ENCODE measurements around the gene OR9Q2.

OR9Q2 gene

GRCh38 chr11:58188770-58189169 is at the start of gene OR9Q2:
TSS of gene OR9Q2 (plus strand) at chr11:58189070. CDS start at chr11:58190491, 1,421 bp downstream.
- Mint-ChIP-seq H3K27me3 (peaks cover 3% of the 10 kb centered on the region), H3K4me3 (no peak within 1 kb of the TSS), H3K36me3 (no peaks in the 10 kb centered on the region), H3K9me3 (peaks cover 2% of the 10 kb centered on the region), H3K27ac (no peak within 1 kb of the TSS), H3K4me1 (no peaks in the 10 kb centered on the region)
- no peak for ATAC-seq (ENCODE audit: low read depth)
- no peak for DNase-seq (ENCODE audit: low spot score in 2 of 2)

- H3K36me3 Mint-ChIP-seq = no peaks in the 10 kb centered on the region
Observed at GRCh38 chr11:58142761-58143160, 46.1 kb upstream of the OR9Q2 start.

GRCh38 chr11:58152781-58153180 is 36.1 kb upstream of the OR9Q2 start:
- ATAC-seq (ENCODE audit: low read depth) (no peak), DNase-seq (ENCODE audit: low spot score in 2 of 2) (no peak)
- H3K36me3 Mint-ChIP-seq = no peaks in the 10 kb centered on the region
- H3K9me3 Mint-ChIP-seq = peaks cover 2% of the 10 kb centered on the region
- H3K4me3 Mint-ChIP-seq = no peak overlapping the region
- H3K27ac Mint-ChIP-seq = no peak overlapping the region
- peaks cover 9% of the 10 kb centered on the region for H3K27me3 Mint-ChIP-seq
- H3K4me1 Mint-ChIP-seq = no peaks in the 10 kb centered on the region

More at GRCh38 chr11:58142761-58143160, 46.1 kb upstream of the OR9Q2 start:
- H3K27me3 Mint-ChIP-seq = peaks cover 6% of the 10 kb centered on the region
- H3K4me3 Mint-ChIP-seq = no peak overlapping the region
- H3K9me3 Mint-ChIP-seq = no peaks in the 10 kb centered on the region
- ATAC-seq (ENCODE audit: low read depth) (no peak), DNase-seq (ENCODE audit: low spot score in 2 of 2) (no peak)
- no peak overlapping the region for H3K27ac Mint-ChIP-seq
- H3K4me1 Mint-ChIP-seq = no peaks in the 10 kb centered on the region

GRCh38 chr11:58164389-58164788 is 24.5 kb upstream of the OR9Q2 start:
- no peak overlapping the region for H3K4me3 Mint-ChIP-seq
- peaks cover 3% of the 10 kb centered on the region for H3K9me3 Mint-ChIP-seq
- H3K27ac Mint-ChIP-seq = no peak overlapping the region
- H3K4me1 Mint-ChIP-seq = no peaks in the 10 kb centered on the region
- no peaks in the 10 kb centered on the region for H3K36me3 Mint-ChIP-seq
- DNase-seq (ENCODE audit: low spot score in 2 of 2) (no peak), ATAC-seq (ENCODE audit: low read depth) (no peak)
- peaks cover 4% of the 10 kb centered on the region for H3K27me3 Mint-ChIP-seq

GRCh38 chr11:58164990-58165389 is 23.9 kb upstream of the OR9Q2 start:
- no peak for ATAC-seq (ENCODE audit: low read depth)
- peaks cover 4% of the 10 kb centered on the region for H3K27me3 Mint-ChIP-seq
- H3K4me3 Mint-ChIP-seq = no peak overlapping the region
- no peaks in the 10 kb centered on the region for H3K36me3 Mint-ChIP-seq
- H3K9me3 Mint-ChIP-seq = peaks cover 2% of the 10 kb centered on the region
- no peaks in the 10 kb centered on the region for H3K4me1 Mint-ChIP-seq
- no peak overlapping the region for H3K27ac Mint-ChIP-seq
- no peak for DNase-seq (ENCODE audit: low spot score in 2 of 2)

- Mint-ChIP-seq H3K4me1 (no peaks in the 10 kb centered on the region), H3K27me3 (peaks cover 2% of the 10 kb centered on the region), H3K9me3 (no peaks in the 10 kb centered on the region), H3K27ac (no peak overlapping the region), H3K4me3 (no peak overlapping the region), H3K36me3 (no peaks in the 10 kb centered on the region)
- DNase-seq (ENCODE audit: low spot score in 2 of 2) (no peak), ATAC-seq (ENCODE audit: low read depth) (no peak)
Observed at GRCh38 chr11:58165504-58166106, 23.3 kb upstream of the OR9Q2 start.

- H3K4me3 Mint-ChIP-seq = no peak overlapping the region
- peaks cover 17% of the 10 kb centered on the region for H3K27me3 Mint-ChIP-seq
- no peak overlapping the region for H3K27ac Mint-ChIP-seq
- no peaks in the 10 kb centered on the region for H3K9me3 Mint-ChIP-seq
- no peak for ATAC-seq (ENCODE audit: low read depth)
- no peak for DNase-seq (ENCODE audit: low spot score in 2 of 2)
- H3K4me1 Mint-ChIP-seq = no peaks in the 10 kb centered on the region
- H3K36me3 Mint-ChIP-seq = no peaks in the 10 kb centered on the region
Observed at GRCh38 chr11:58177409-58178054, 11.3 kb upstream of the OR9Q2 start.

- Mint-ChIP-seq H3K9me3 (no peaks in the 10 kb centered on the region), H3K36me3 (no peaks in the 10 kb centered on the region), H3K27me3 (peaks cover 17% of the 10 kb centered on the region), H3K4me3 (no peak overlapping the region), H3K4me1 (no peaks in the 10 kb centered on the region), H3K27ac (no peak overlapping the region)
- ATAC-seq (ENCODE audit: low read depth) = no peak
- DNase-seq (ENCODE audit: low spot score in 2 of 2) = no peak
Observed at GRCh38 chr11:58178444-58178843, 10.4 kb upstream of the OR9Q2 start.

GRCh38 chr11:58179648-58180047 is 9.2 kb upstream of the OR9Q2 start:
- no peak for ATAC-seq (ENCODE audit: low read depth)
- Mint-ChIP-seq H3K4me3 (no peak overlapping the region), H3K36me3 (no peaks in the 10 kb centered on the region), H3K4me1 (no peaks in the 10 kb centered on the region), H3K9me3 (no peaks in the 10 kb centered on the region), H3K27me3 (peaks cover 18% of the 10 kb centered on the region), H3K27ac (no peak overlapping the region)
- no peak for DNase-seq (ENCODE audit: low spot score in 2 of 2)

- Mint-ChIP-seq H3K27ac (no peak overlapping the region), H3K27me3 (peaks cover 3% of the 10 kb centered on the region), H3K4me1 (no peaks in the 10 kb centered on the region), H3K4me3 (no peak overlapping the region), H3K36me3 (no peaks in the 10 kb centered on the region), H3K9me3 (peaks cover 2% of the 10 kb centered on the region)
- DNase-seq (ENCODE audit: low spot score in 2 of 2) = no peak
- no peak for ATAC-seq (ENCODE audit: low read depth)
Observed at GRCh38 chr11:58186938-58187337, 1.9 kb upstream of the OR9Q2 start.

GRCh38 chr11:58192229-58192628 is 3.4 kb downstream of the OR9Q2 start:
- Mint-ChIP-seq H3K4me1 (no peaks in the 10 kb centered on the region), H3K9me3 (peaks cover 2% of the 10 kb centered on the region), H3K36me3 (no peaks in the 10 kb centered on the region), H3K27me3 (peaks cover 2% of the 10 kb centered on the region), H3K27ac (no peak overlapping the region), H3K4me3 (no peak overlapping the region)
- DNase-seq (ENCODE audit: low spot score in 2 of 2) (no peak), ATAC-seq (ENCODE audit: low read depth) (no peak)

GRCh38 chr11:58193391-58193790 is 4.5 kb downstream of the OR9Q2 start:
- peaks cover 3% of the 10 kb centered on the region for H3K9me3 Mint-ChIP-seq
- DNase-seq (ENCODE audit: low spot score in 2 of 2) (no peak), ATAC-seq (ENCODE audit: low read depth) (no peak)
- peaks cover 2% of the 10 kb centered on the region for H3K27me3 Mint-ChIP-seq
- H3K4me3 Mint-ChIP-seq = no peak overlapping the region
- H3K27ac Mint-ChIP-seq = no peak overlapping the region
- no peaks in the 10 kb centered on the region for H3K36me3 Mint-ChIP-seq
- H3K4me1 Mint-ChIP-seq = no peaks in the 10 kb centered on the region

- no peak overlapping the region for H3K4me3 Mint-ChIP-seq
Observed at GRCh38 chr11:58195939-58196338, 7.1 kb downstream of the OR9Q2 start.

GRCh38 chr11:58199271-58199670 is 10.4 kb downstream of the OR9Q2 start:
- ATAC-seq (ENCODE audit: low read depth) = no peak
- Mint-ChIP-seq H3K36me3 (no peaks in the 10 kb centered on the region), H3K4me1 (no peaks in the 10 kb centered on the region)

More at GRCh38 chr11:58195939-58196338, 7.1 kb downstream of the OR9Q2 start:
- ATAC-seq (ENCODE audit: low read depth) = no peak
- H3K36me3 Mint-ChIP-seq = no peaks in the 10 kb centered on the region
- H3K4me1 Mint-ChIP-seq = no peaks in the 10 kb centered on the region
- peaks cover 5% of the 10 kb centered on the region for H3K9me3 Mint-ChIP-seq
- no peak overlapping the region for H3K27ac Mint-ChIP-seq
- no peaks in the 10 kb centered on the region for H3K27me3 Mint-ChIP-seq
- DNase-seq (ENCODE audit: low spot score in 2 of 2) = no peak

GRCh38 chr11:58204042-58204441 is 15.2 kb downstream of the OR9Q2 start, which contains the start of gene OR1S2:
TSS of gene OR1S2 (minus strand) at chr11:58204142. CDS start at chr11:58204142, 0 bp downstream.
- DNase-seq (ENCODE audit: low spot score in 2 of 2) (no peak), ATAC-seq (ENCODE audit: low read depth) (no peak)
- Mint-ChIP-seq H3K4me1 (no peaks in the 10 kb centered on the region), H3K9me3 (peaks cover 1% of the 10 kb centered on the region), H3K36me3 (no peaks in the 10 kb centered on the region), H3K4me3 (no peak within 1 kb of the TSS), H3K27ac (no peak within 1 kb of the TSS), H3K27me3 (peaks cover 10% of the 10 kb centered on the region)

More at GRCh38 chr11:58199271-58199670, 10.4 kb downstream of the OR9Q2 start:
- peaks cover 8% of the 10 kb centered on the region for H3K27me3 Mint-ChIP-seq
- H3K4me3 Mint-ChIP-seq = no peak overlapping the region
- no peak overlapping the region for H3K27ac Mint-ChIP-seq
- peaks cover 5% of the 10 kb centered on the region for H3K9me3 Mint-ChIP-seq
- no peak for DNase-seq (ENCODE audit: low spot score in 2 of 2)
